Loucy (cell line): Measurements from ENCODE around the gene JOSD2.

Experiments
- EZH2phosphoT487 ChIP-seq: fragments of 200-600 bp; IDR thresholded peaks from 2 replicates; pipeline ENCODE4 v1.6.1; 2018; ENCODE audit warnings: antibody characterized with exemption, mild to moderate bottlenecking, moderate library complexity, borderline replicate concordance
- TF ChIP-seq, protein P1 (sequence below): fragments of 200-600 bp; sonication (generic); conservative IDR thresholded peaks from 2 replicates; pipeline ENCODE4 v1.5.1; 2014; ENCODE audit warnings: mild to moderate bottlenecking, antibody characterized with exemption, low read length

DNA sequence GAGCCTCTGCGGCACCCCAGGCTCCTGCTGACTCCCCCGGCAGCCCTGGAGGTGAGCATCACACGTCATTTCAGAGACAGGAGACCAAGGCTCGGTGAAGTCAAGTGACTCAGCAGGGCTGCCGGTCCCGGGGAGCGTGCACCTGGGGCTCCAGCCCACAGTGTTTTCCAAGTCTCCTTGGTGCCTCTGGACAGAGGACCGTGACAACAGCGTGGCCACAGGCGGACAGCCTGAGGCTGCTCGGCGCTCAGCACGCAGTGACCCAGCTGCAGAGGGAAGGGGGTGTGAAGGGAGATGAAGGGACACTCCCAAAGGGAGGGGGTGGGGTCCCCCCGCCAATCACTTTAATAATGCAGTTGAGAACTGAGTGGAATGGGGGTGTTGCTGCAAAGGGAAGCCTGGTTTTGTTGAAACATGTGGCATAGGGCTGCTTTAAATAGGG lies 20.2 kb upstream of the JOSD2 start:
- TF ChIP-seq, protein P1, sequence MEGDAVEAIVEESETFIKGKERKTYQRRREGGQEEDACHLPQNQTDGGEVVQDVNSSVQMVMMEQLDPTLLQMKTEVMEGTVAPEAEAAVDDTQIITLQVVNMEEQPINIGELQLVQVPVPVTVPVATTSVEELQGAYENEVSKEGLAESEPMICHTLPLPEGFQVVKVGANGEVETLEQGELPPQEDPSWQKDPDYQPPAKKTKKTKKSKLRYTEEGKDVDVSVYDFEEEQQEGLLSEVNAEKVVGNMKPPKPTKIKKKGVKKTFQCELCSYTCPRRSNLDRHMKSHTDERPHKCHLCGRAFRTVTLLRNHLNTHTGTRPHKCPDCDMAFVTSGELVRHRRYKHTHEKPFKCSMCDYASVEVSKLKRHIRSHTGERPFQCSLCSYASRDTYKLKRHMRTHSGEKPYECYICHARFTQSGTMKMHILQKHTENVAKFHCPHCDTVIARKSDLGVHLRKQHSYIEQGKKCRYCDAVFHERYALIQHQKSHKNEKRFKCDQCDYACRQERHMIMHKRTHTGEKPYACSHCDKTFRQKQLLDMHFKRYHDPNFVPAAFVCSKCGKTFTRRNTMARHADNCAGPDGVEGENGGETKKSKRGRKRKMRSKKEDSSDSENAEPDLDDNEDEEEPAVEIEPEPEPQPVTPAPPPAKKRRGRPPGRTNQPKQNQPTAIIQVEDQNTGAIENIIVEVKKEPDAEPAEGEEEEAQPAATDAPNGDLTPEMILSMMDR = no peak
- TF ChIP-seq EZH2phosphoT487 = no peak
